Activated CD4-positive, alpha-beta T cell treated with anti-CD3 and anti-CD28 coated beads, Interleukin-2, amount 50 U/mL, for 48 hours (primary cell): ENCODE measurements around the gene CHN2.

Source experiments
- DNase-seq, 2 experiments: peaks; one replicate each; pipeline ENCODE4 v3.0.0-alpha.2; 2020

The CHN2 gene

DNA sequence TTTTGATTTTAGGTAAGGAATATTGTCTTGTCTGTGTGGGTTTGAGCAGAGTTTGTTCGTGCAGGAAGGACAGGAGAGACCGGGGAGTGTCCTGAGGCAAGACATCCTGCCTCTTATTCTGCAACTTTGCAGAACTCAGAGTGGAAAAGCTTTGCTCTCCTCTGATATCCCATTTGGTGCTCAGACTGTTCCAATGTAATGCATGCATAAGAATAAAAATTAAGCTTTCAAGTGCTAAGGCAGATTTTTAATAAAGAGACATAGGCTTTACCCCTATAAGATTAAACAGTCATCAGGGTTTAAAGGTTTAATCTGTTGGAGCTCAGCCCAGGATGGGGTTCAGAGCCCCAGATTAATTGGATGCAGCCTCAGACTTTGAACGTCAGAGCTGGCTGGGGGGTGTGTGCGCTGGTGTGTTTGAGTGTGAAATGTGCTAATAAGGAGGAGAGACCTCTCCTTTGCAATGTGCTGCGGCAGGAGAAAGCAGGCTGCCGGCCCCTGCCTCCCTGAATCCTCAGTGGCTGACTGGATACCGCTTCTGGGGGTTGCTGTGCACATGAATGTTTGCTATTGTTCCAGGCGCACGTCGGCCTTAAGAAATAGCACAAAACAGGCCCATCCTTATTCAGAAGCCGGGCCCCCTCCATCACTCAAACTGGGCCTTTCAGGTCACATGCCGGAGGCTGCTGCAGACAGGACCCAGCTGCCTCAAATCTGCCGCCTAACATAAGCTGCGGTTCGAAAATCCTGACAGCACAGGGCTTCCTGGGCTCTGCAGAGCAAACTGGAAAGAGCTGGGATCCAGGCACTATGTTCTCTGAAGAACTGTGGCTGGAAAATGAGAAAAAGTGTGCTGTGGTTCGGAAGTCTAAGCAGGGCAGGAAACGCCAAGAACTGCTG lies 285.0 kb downstream of the CHN2 start:
- no peak for DNase-seq

DNA sequence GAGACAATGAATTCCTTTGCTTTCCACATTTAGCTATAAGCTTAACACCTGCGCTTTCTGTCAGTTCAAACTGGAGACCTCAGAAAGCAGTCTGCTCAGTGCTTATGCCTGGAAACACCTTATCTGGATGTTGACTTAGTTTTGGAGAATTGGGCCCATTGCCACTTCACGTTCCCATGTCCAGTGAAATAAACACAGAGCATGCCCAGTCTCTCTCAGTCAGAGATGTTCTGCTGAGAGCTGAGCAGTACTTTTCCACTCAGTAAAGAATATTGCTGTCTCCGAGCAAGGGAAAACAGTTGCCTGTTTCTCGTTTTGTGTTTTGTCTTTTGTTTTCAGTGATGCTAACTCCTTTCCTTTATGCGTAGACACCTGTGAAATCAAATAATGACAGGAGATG lies 285.9 kb downstream of the CHN2 start:
- no peak for DNase-seq

DNA sequence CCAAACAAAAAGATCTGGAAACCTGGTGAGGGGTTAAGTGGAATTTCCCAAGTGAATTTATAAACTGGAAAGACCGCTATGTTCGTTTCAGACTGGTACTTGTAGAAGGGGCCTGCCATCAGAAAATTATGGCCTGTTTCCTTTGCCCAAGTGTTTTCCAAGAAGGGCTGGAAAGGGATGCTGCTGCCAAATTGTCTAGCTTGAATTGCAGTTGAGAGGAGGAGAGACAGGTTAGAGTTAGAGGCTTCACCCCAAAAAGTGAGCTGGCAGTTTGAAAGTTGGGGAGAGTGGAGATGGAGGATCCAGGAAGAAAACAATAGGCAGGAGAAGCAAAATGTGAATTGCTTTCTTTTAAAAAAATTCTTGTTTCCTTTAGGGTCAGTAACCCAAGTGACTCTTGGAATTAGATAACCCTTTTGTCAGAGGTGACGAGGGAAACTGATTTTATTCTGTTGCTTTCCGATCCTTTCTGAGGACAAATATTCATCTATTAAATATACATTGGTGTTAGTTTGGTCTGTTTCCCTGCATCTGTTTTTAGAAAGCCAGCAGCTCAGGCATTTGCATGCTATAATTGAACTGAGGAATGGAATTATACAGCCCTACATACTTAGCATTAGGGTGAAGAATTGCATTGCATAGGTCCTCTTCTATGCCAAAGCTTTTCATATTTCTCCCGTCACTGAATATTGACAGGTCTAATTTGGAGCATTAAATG lies 286.5 kb downstream of the CHN2 start:
- DNase-seq: no peak

DNA sequence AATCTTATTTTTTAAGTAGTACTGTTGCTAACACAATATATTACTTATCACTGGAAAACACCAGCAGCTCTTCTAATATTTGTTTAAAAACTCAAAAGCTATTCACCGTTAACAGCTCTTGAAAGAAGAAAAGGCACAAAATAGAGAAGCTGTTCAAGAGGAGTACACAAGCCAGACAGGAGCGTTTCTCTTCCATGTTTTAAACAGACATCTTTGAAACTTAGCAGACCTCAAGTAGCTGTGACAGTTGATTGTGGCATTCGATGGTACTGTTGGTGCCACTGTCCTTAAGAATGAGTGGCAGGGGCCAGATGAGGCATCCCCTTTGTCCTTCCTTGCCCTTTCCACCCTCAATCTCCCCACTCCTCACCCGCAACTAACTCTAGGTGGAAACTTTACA lies 287.5 kb downstream of the CHN2 start:
- DNase-seq: no peak

DNA sequence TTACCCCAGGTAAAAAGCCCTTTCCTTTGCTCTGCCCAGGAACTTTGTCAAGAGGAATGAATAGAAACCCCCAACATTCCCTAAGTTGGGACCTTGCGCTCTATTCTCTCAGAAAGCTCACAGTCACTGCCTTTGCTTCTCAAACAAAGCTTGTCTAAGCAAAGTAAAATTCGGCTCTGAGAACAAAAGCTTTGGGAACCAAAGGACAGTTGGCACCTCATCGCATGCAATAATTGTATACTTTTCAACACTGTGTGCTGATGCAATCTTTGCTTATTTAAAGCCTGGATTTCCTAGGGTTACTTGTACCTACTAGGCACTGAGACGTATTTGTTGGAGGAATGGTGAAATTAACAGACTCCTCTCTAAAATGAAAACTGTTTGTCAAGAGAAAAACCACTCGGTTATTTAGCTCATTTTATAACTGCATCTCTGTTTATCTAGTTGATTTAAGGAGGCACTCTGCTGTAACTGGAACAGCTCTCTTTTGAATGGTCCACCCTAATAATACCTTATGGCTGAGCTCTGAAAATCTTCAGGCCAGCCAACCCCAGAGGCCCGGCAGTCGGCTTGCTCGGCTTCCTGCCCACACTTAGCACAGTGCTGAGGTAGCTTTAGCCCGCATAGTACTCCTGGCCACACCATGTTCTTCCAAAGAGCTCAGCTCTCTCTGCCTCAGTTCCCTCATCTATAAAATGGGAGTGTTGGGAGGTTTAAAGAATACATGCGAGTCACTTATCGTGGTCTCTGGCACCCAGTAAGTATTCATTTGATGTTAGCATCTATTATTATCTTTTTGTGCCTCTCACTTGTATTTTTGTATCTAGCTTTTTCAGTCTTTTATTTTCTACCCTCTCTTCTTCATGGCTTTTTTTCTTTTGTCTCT lies 288.9 kb downstream of the CHN2 start:
- no peak for DNase-seq

DNA sequence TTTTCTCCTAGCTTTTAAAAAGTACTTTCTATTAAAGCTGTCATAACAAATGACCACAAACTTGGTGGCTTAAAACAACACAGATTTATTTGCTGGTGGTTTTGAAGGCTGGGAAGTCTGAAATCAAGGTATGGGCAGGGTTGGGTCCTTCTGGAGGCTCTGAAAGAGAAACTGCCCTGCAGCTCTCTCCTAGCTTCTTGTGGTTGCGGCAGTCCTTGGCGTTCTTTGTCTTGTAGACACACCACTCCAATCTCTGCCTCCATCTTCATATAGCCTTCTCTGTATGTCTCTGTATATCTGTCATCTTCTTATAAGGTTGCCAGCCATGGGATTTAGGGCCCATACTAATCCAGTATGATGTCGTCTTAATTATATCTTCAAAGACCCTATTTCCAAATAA lies 289.7 kb downstream of the CHN2 start:
- no peak for DNase-seq

DNA sequence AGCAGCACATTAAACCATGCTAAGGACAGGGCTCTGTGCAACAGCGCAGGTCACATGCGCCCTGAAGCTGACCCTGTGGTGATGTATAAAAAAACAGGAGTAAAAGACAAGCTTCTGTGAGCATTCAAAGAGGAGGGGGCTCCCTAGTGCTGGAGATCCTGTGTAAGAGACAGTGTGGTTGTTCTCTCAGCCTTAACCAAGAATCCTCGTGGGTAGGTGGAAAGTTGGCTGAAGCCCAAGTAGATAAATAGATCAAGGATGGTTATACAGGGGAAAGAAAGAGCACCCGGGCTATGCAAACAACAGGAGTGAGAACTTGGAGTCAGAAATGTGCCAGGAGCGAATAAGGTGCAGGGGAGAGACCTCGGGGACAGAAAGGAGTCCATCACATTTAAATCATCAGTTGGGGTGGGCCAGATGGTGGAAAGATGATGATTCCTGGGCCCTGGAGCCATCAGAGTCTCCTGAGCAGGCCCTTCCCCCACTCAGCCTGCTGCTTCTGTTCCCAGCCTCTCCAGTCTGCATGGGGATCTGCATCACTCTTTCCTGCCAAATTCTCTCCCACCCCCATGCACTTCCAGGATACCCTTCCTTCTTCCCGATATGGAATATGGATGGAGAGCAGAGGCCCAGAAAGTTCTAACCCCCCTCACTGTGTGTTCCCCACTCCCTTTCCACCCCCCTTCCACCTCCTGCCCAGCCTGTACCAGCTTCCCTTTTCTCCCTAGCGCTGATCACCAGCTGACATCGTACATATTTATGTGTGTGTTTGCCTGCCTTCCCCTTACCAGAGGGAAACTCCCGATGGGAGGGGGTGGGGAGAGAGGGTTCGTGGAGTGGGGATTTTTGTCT lies 291.0 kb downstream of the CHN2 start:
- DNase-seq: no peak

DNA sequence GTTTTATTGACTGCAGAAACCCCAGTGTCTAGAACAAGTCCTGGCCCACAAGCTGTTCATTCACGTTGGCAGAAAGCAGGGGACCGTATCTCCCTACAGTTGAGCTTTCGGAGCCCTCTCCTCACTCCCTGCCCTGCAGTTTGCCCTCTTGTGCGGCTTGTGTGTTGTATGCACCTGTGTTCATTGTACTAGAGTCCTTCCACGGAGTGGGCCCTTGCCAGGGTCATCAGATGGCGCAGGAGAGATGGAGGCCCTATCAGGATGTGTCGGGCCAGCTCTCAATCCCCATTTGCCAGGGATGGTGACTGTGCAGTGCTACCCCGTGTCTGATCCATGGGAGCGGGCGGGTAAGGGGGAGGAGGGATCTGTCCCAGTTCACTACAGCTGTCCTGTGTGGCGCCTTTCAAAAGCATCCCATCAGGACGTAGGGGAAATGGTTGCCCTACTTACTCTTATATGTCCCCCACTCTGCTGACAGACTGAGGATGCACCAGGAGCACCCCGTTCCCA lies 291.7 kb downstream of the CHN2 start:
- no peak for DNase-seq

DNA sequence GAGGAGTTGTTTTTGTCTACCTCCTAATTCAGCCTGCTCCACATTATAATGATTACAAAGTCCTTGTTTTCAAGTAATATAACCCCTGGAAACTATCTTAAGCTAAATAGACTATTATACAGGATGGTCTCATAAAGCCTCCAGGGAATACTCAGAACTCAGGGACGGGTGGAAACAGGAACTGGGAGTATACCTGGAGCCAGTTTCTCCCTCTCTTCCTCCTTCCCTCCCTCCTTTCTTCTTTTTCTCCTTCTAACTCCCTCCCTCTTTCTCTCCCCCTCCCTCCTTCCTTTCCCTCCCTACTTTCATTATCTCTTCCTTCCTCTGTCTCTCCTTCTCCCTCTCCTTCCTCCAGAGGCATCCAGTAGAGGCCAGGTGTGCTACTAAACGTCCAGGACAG lies 292.8 kb downstream of the CHN2 start:
- DNase-seq: no peak

DNA sequence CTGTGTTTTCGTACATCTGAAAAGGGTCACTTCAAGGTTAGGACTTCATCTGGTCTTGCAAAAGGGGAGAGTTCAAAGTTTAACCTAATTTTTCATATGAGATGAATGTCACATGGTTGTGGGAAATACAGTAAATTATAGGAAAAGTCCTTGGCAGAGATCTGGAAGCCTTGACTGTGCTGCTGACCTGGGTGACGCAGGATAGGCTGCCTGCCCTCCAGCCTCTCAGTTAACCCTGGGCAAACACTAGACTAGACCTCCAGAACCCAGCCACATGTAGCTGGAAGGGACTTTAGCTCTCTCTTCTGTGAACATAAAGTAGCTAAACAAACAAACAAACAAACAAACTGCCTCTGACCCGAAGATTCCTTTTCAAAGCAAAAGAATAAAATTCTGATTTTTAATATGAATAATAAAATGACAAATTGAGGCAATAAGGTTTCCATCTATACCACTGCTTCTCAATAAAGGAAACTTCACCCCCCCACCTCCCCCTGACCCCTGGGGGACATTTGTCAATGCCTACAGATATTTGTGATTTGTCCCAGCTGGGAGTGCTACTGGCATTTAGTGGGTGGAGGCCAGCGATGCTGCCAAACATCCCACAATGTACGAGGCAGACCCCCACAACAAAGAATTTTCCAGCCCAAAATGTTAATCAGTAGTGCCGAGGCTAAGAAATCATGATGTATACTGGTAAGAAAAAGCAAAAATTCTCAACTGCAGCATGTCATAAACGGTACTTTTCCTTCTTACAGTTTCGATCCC lies 293.8 kb downstream of the CHN2 start:
- no peak for DNase-seq

DNA sequence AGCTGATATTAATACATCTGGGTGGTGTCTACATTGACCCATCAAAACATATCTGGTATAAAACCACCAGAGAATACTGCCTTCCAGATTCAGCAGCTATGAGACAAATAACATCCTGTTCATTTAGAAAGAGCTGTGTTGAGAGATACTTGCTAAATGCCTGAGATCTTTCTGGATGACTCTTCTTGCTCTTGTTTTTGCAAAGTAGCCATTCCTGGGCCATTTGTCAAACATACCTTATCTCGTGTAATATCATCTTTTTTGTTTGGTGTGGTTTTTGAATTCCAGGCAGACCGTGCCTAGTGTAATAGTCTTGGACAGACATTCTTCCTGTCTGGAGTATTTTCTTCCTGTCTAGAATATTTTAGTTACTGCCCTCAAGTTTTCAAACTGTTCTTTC lies 294.4 kb downstream of the CHN2 start:
- no peak for DNase-seq

DNA sequence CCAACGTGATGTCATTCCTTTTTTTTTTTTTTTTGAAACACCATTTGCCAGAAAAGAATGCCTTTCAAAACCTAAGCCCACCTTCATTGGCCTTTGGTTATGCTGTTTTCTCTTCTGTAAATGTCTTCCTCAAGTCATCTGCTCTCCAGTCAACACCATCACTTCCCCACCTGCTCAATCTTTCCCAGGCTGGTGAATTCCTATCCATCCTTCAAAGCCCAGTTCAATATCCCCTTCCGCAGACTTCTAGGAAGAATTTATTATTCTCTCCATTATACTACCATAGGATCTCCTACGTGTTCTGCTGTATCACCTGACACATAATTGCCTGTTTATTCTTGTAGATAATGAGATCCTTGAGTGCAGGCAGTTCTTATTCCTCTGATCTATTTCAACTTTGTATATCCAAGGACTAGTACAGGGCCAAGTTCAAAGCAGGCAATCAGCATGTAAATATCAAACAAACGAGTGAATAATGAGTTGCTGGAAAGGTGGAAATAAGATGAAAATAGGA lies 295.6 kb downstream of the CHN2 start:
- DNase-seq: no peak

DNA sequence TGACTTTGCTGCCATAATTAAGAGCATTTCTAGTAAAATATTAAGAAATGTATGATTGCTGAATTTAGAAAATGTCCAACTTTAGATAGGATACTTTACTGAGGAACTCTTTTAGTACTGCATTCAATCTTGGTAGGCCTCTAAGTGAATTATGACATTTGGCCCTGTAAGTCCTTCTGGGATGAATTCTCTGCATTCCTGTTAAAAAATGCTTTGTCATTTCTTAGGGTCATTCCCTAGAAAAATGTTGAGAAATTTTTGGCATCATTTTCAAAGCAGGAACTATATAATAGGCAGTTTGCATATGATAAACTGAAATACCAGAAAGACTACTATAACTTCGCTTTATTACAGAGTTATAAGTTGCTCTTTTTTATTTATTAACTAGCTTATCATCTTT lies 299.8 kb downstream of the CHN2 start:
- DNase-seq: no peak

DNA sequence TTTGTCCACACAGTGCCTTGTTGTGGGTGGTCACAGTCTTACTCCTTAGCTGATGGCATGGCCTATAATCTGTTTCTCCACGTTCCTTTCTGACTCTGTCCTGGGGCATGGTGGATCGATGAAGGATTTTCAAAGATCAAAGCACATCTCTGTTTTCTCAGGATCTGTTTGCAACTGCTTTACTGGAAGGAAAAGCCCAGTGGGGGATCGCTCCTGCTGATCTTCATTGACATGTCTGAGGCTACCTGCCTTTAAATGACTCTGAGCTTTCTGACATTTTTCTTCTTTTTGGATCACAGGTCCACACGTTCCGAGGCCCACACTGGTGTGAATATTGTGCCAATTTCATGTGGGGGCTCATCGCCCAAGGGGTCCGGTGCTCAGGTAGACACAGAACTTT lies 301.1 kb downstream of the CHN2 start:
- no peak for DNase-seq

DNA sequence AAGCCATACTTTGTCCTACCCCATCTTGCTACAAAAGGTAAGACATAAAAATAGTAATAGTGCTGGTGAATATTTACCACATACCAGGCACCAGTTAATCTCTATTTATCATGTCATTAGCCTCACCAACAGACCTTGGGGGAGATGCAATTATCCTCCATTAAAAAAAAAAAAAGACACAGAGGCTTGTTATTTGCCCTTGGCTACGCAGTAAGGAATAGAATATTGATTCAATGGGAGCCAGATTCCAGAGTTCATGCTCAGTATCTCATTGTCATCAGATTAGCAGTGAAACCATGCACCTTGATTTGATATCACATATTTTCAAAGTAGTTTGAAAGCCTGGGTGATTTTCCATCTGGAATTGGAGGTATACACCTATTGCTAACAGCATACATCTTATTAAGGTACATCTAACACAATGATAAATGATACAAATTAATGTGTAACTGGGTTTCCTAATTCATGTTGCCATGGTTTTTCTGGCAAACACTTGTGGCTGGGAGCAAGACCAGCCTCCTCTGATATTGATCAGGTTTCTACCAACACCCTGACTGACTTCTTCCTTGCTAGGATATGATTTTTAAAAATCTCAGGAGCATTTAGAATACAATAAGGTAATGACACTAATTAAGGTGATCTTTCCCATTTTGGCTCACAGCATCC lies 301.9 kb downstream of the CHN2 start:
- DNase-seq: no peak

DNA sequence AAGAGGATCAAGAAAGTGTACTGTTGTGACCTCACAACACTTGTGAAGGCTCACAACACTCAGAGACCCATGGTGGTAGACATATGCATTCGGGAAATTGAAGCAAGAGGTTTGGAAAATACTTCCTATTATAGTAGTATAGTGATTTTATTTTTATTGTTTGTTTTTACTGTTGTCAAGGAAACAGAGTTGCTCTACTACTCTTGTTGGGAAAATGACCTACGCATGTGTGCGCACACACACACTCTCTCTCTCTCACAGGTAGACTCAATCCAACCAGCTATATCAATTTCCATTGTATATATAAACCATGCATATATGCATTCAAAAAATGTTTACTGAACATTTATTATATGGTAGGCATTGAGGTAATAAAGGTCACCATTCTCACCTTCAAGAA lies 305.4 kb downstream of the CHN2 start:
- DNase-seq: no peak

DNA sequence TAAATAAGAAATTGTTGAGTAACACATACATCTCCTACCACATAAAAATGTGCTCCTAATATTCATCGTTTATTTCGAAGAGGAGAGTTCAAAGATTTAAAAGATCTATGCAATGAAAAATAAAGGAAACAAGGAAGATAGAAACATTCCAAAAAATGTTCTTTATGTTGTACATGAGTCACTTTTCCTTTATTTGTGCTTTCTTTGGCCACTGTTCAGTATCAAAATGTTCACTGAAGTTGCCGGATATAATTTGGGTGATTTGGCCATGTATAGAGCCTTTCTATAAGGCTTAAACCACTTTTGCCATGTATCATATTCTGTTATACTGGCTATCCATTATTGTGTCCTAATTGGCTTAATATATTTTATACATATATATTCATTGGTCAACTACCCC lies 306.1 kb downstream of the CHN2 start:
- no peak for DNase-seq

DNA sequence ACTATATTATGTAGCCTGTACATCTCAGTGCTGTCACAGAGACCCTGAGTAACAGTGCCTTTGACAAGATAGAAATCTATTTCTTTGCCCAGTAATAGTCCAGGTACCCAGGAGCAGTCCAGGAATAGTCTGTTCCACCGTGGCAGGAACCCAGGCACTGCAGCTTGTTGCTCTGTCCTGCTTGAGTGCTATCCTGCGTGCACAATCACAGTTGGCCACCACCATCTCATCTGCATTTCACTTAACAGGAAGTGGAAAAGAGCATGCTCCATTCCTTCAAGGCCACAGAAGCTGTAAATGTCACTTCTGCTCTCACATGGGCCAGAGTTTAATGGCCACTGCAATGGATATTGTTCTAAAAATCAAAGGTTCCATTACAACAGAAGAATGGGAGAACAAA lies 307.6 kb downstream of the CHN2 start:
- DNase-seq: no peak

DNA sequence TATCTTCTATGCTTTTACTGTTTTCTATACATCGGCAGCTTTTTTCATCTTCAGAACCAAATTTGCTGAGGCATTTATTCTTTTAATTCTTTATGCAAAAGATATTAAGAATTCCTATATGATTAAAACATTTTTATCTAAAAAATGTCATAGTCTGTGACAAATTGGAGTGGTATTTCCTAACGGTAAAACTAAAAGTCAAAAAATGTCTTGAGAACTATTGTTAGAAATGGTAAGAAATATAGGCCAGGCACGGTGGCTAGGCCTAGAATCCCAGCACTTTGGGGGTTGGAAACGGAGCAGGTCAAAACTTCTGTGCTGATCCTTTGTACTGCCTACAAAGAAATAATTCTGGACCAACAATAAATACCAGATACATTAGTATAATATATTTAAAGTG lies 311.4 kb downstream of the CHN2 start:
- DNase-seq: no peak

DNA sequence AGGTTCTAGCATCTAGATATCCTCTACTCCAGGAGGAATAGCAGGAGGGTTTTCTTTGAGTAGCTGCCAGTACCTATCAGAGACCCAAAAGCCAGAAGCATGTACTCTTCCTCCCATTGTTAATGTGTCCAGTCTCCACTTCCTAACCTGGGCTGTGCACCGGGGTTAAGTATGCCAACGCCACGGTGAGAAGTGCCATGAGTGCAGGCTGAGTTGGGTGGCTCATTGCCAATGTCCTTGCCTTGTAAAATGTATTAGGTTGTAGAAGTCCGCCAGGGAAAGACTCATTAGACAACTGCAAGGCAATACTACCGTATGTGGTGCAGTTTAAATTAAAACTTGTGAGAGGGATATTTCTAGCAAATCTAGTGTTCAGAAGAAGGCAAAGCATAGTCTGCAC lies 314.0 kb downstream of the CHN2 start:
- DNase-seq: no peak

DNA sequence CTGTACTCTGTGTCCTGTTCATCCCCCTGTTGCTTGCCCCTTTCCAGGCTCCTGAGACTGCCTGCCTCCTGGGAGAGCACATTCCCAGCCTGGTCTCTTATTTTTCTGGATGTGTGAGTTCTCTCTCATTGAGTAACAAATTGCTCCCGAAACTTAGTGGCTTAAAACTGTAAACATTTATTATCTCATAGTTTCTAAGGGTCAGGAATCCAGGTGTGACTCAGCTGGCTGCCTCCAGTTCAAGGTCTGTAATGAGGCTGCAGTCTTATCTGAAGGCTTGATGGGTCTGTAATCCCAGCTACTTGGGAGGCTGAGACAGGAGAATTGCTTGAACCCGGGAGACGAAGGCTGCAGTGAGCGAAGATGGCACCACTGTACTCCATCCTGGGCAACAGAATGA lies 315.5 kb downstream of the CHN2 start:
- DNase-seq: no peak
